ENCODE measurements around the gene AKAP7. TPM values are rescaled to one million over a fixed set of nuclear protein-coding genes. Genes with fewer than 3 reads are reported as not detected.

AKAP7 gene
- total RNA-seq, 1 donor from 2014 or later, result 4.1 TPM

GRCh38 chr6:131285548-131285947 is 150.3 kb downstream of the AKAP7 start:
- H3K4me3 Mint-ChIP-seq, result no peak overlapping the region
- H3K9me3 Mint-ChIP-seq, result no peaks in the 10 kb centered on the region
- POLR2A ChIA-PET, result no interaction called here
- DNase-seq, result no peak
- CTCF ChIA-PET, result no interaction called here
- H3K27me3 Mint-ChIP-seq, result no peaks in the 10 kb centered on the region
- intact Hi-C loops (cut with micrococcal nuclease), result no loop called here
- peaks cover 17% of the 10 kb centered on the region for H3K4me1 Mint-ChIP-seq
- no peak for TF ChIP-seq CTCF (IDR thresholded peaks at IDR 0.05)
- H3K36me3 Mint-ChIP-seq (ENCODE audit: low read depth), result peaks cover 7% of the 10 kb centered on the region
- no peak for ATAC-seq (ENCODE audit: low read depth)
- H3K27ac Mint-ChIP-seq, result no peak overlapping the region

- TF ChIP-seq CTCF (IDR thresholded peaks at IDR 0.05), result no peak
- H3K27ac Mint-ChIP-seq, result no peak overlapping the region
- no peaks in the 10 kb centered on the region for H3K9me3 Mint-ChIP-seq
- intact Hi-C loops (cut with micrococcal nuclease), result no loop called here
- H3K4me1 Mint-ChIP-seq, result peaks cover 8% of the 10 kb centered on the region
- peaks cover 7% of the 10 kb centered on the region for H3K36me3 Mint-ChIP-seq (ENCODE audit: low read depth)
- ChIA-PET CTCF (no interaction called here), POLR2A (interaction anchor here (0.6 kb wide), 1 partner anchor 26 kb away, joined by 3 read pairs; no protein-coding TSS in a partner anchor)
- H3K4me3 Mint-ChIP-seq, result no peak overlapping the region
- H3K27me3 Mint-ChIP-seq, result no peaks in the 10 kb centered on the region
- DNase-seq (no peak), ATAC-seq (ENCODE audit: low read depth) (no peak)
Measured at GRCh38 chr6:131286469-131287040, 151.3 kb downstream of the AKAP7 start.

DNA sequence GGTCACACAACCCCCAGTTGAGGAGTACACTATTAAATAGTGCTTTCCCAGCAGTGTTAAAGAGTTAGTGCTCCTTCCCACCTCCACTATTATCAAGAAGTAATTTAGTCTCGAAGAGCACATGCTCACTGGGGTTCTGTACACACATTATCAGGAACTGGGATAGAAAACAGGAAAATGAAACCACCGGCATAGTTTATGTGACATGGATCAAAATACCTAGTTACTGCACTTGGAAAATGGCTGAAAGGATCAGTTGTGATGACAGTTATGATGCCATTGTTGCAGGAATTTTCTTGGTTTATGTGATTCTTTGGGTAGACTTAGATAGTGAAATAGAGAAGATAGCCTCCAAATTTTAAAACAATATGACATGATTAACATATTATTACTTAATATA is 152.9 kb downstream of the AKAP7 start:
- no peaks in the 10 kb centered on the region for H3K27me3 Mint-ChIP-seq
- POLR2A ChIA-PET, result no interaction called here
- no peaks in the 10 kb centered on the region for H3K9me3 Mint-ChIP-seq
- intact Hi-C loops (cut with micrococcal nuclease), result no loop called here
- no peak overlapping the region for H3K27ac Mint-ChIP-seq
- CTCF ChIA-PET, result no interaction called here
- H3K4me3 Mint-ChIP-seq, result no peak overlapping the region
- no peak for DNase-seq
- ATAC-seq (ENCODE audit: low read depth), result no peak
- no peak for TF ChIP-seq CTCF (IDR thresholded peaks at IDR 0.05)
- peaks cover 11% of the 10 kb centered on the region for H3K4me1 Mint-ChIP-seq
- peaks cover 5% of the 10 kb centered on the region for H3K36me3 Mint-ChIP-seq (ENCODE audit: low read depth)

GRCh38 chr6:131290955-131291354 is 155.7 kb downstream of the AKAP7 start:
- peaks cover 9% of the 10 kb centered on the region for H3K4me1 Mint-ChIP-seq
- TF ChIP-seq CTCF (IDR thresholded peaks at IDR 0.05), result no peak
- DNase-seq (no peak), ATAC-seq (ENCODE audit: low read depth) (no peak)
- no peaks in the 10 kb centered on the region for H3K27me3 Mint-ChIP-seq
- ChIA-PET CTCF (no interaction called here), POLR2A (no interaction called here)
- H3K4me3 Mint-ChIP-seq, result no peak overlapping the region
- intact Hi-C loops (cut with micrococcal nuclease), result no loop called here
- no peak overlapping the region for H3K27ac Mint-ChIP-seq
- peaks cover 2% of the 10 kb centered on the region for H3K36me3 Mint-ChIP-seq (ENCODE audit: low read depth)
- no peaks in the 10 kb centered on the region for H3K9me3 Mint-ChIP-seq

DNA sequence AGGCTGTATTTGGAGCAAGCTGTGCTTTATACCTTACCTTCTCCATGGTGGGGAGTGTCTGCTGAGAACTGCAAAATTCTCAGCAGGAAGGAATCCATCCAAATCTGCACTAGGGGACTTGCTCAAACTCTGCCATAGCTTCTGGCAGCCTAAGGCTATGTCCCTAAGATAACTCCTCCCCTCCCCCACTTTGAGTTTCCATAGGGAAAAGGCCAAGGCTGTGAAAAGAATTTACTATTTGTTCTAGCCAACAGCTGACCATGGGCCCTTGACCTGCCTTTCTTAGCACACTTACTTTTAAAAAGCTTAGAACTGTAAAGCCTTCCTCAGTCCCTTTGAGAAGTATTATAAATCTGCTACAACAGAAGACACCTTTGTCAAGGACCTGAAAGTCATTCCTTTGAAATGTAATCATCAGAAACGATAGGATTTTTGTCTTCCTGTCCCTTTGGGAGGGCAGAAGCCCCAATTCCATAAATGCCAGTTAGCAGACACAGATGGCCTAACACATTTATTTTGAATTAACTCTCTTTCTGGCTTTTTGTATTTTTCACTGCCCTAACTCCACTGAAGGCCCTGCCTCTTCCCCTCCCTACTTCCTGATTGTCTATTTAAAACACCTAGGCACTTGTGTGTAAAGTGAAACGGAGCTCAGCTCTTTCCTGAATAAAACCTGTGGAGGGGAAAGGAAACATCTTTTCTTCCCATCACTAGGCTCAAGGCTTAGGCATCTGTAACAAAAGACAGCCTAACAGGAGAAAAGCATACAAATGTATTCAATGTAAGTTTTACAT is 157.1 kb downstream of the AKAP7 start:
- ATAC-seq (ENCODE audit: low read depth) (no peak), DNase-seq (no peak)
- Mint-ChIP-seq H3K9me3 (no peaks in the 10 kb centered on the region), H3K27ac (no peak overlapping the region), H3K4me1 (peaks cover 9% of the 10 kb centered on the region), H3K36me3 (ENCODE audit: low read depth) (peaks cover 1% of the 10 kb centered on the region), H3K4me3 (no peak overlapping the region), H3K27me3 (no peaks in the 10 kb centered on the region)
- CTCF ChIA-PET, result no interaction called here
- intact Hi-C loops (cut with micrococcal nuclease), result no loop called here
- POLR2A ChIA-PET, result no interaction called here
- no peak for TF ChIP-seq CTCF (IDR thresholded peaks at IDR 0.05)

Measured in activated B cell treated with CpG ODN at 0.5 μM for 24 hours (primary cell).